Measurements from ENCODE around the gene PTPRH. TPM values are rescaled to one million over a fixed set of nuclear protein-coding genes. Genes with fewer than 3 reads are reported as not detected.
"Not testable (repeated sequence)": the region's sequence is repeated elsewhere in the genome, so short reads cannot be mapped to it uniquely, and the experiment has no call there.

Gene PTPRH
- total RNA-seq, 2 donors from 2014 or later = not detected

GRCh38 chr19:55223291-55224037 lies 14.2 kb upstream of the PTPRH start:
- Mint-ChIP-seq H3K36me3 (ENCODE audit: low read depth) (peaks cover 26% of the 10 kb centered on the region), H3K27ac (no peak overlapping the region), H3K4me1 (peaks cover 5% of the 10 kb centered on the region), H3K27me3 (no peaks in the 10 kb centered on the region), H3K9me3 (no peaks in the 10 kb centered on the region), H3K4me3 (no peak overlapping the region)
- peak; percentile 10 for ATAC-seq (replicated peaks)

- Mint-ChIP-seq H3K27me3 (peaks cover 8% of the 10 kb centered on the region), H3K36me3 (ENCODE audit: low read depth) (peaks cover 4% of the 10 kb centered on the region), H3K9me3 (peaks cover 3% of the 10 kb centered on the region), H3K4me1 (peaks cover 15% of the 10 kb centered on the region), H3K4me3 (no peak overlapping the region), H3K27ac (no peak overlapping the region)
- ATAC-seq (replicated peaks) = no peak
Measured at GRCh38 chr19:55220525-55220924, 11.2 kb upstream of the PTPRH start.

GRCh38 chr19:55216461-55217198 lies 7.3 kb upstream of the PTPRH start:
- Mint-ChIP-seq H3K4me3 (peak overlapping the region; percentile 48), H3K27me3 (peaks cover 10% of the 10 kb centered on the region), H3K9me3 (peaks cover 4% of the 10 kb centered on the region), H3K27ac (peak overlapping the region; percentile 15), H3K36me3 (ENCODE audit: low read depth) (no peaks in the 10 kb centered on the region), H3K4me1 (peaks cover 13% of the 10 kb centered on the region)
- peak; percentile 83 for ATAC-seq (replicated peaks)

- ATAC-seq (replicated peaks) = no peak
- Mint-ChIP-seq H3K27ac (no peak overlapping the region), H3K9me3 (peaks cover 4% of the 10 kb centered on the region), H3K27me3 (peaks cover 18% of the 10 kb centered on the region), H3K4me3 (no peak overlapping the region), H3K36me3 (ENCODE audit: low read depth) (no peaks in the 10 kb centered on the region), H3K4me1 (peaks cover 13% of the 10 kb centered on the region)
Measured at GRCh38 chr19:55213547-55213946, 4.2 kb upstream of the PTPRH start.

- H3K36me3 Mint-ChIP-seq (ENCODE audit: low read depth) = no peaks in the 10 kb centered on the region
- no peak overlapping the region for H3K27ac Mint-ChIP-seq
- peaks cover 4% of the 10 kb centered on the region for H3K9me3 Mint-ChIP-seq
- peak; percentile 71 for ATAC-seq (replicated peaks)
- H3K27me3 Mint-ChIP-seq = peaks cover 18% of the 10 kb centered on the region
- no peak overlapping the region for H3K4me3 Mint-ChIP-seq
- H3K4me1 Mint-ChIP-seq = peaks cover 13% of the 10 kb centered on the region
Measured at GRCh38 chr19:55212447-55212846, 3.1 kb upstream of the PTPRH start.

- Mint-ChIP-seq H3K4me3 (no peak overlapping the region), H3K4me1 (no peaks in the 10 kb centered on the region), H3K27me3 (peaks cover 14% of the 10 kb centered on the region)
Measured at GRCh38 chr19:55209693-55210472, 582 bp upstream of the PTPRH start.

GRCh38 chr19:55206664-55207500 lies 2.4 kb downstream of the PTPRH start:
- peaks cover 22% of the 10 kb centered on the region for H3K27me3 Mint-ChIP-seq
- no peaks in the 10 kb centered on the region for H3K4me1 Mint-ChIP-seq
- peak; percentile 62 for ATAC-seq (replicated peaks)
- no peaks in the 10 kb centered on the region for H3K9me3 Mint-ChIP-seq
- H3K27ac Mint-ChIP-seq = no peak overlapping the region
- H3K4me3 Mint-ChIP-seq = no peak overlapping the region
- no peaks in the 10 kb centered on the region for H3K36me3 Mint-ChIP-seq (ENCODE audit: low read depth)

More at GRCh38 chr19:55209693-55210472, 582 bp upstream of the PTPRH start:
- Mint-ChIP-seq H3K36me3 (ENCODE audit: low read depth) (no peaks in the 10 kb centered on the region), H3K27ac (no peak overlapping the region), H3K9me3 (no peaks in the 10 kb centered on the region)
- no peak for ATAC-seq (replicated peaks)

GRCh38 chr19:55202199-55202598 lies 7.1 kb downstream of the PTPRH start:
- not testable (repeated sequence) for H3K4me3 Mint-ChIP-seq; H3K27ac Mint-ChIP-seq; H3K9me3 Mint-ChIP-seq; H3K4me1 Mint-ChIP-seq; H3K36me3 Mint-ChIP-seq (ENCODE audit: low read depth); ATAC-seq (replicated peaks)
- peaks cover 32% of the 10 kb centered on the region for H3K27me3 Mint-ChIP-seq

GRCh38 chr19:55199620-55200204 lies 9.6 kb downstream of the PTPRH start:
- Mint-ChIP-seq H3K4me1 (no peaks in the 10 kb centered on the region), H3K9me3 (no peaks in the 10 kb centered on the region), H3K27me3 (peaks cover 27% of the 10 kb centered on the region), H3K36me3 (ENCODE audit: low read depth) (no peaks in the 10 kb centered on the region), H3K4me3 (no peak overlapping the region), H3K27ac (no peak overlapping the region)
- no peak for ATAC-seq (replicated peaks)

- H3K27ac Mint-ChIP-seq = no peak overlapping the region
- peaks cover 24% of the 10 kb centered on the region for H3K27me3 Mint-ChIP-seq
- no peak for ATAC-seq (replicated peaks)
- H3K4me3 Mint-ChIP-seq = no peak overlapping the region
- no peaks in the 10 kb centered on the region for H3K9me3 Mint-ChIP-seq
- no peaks in the 10 kb centered on the region for H3K36me3 Mint-ChIP-seq (ENCODE audit: low read depth)
- no peaks in the 10 kb centered on the region for H3K4me1 Mint-ChIP-seq
Measured at GRCh38 chr19:55198651-55199050, 10.7 kb downstream of the PTPRH start.

GRCh38 chr19:55197528-55197927 lies 11.8 kb downstream of the PTPRH start:
- H3K27me3 Mint-ChIP-seq = peaks cover 20% of the 10 kb centered on the region
- no peaks in the 10 kb centered on the region for H3K9me3 Mint-ChIP-seq
- ATAC-seq (replicated peaks) = no peak
- H3K36me3 Mint-ChIP-seq (ENCODE audit: low read depth) = no peaks in the 10 kb centered on the region
- H3K4me1 Mint-ChIP-seq = no peaks in the 10 kb centered on the region
- H3K4me3 Mint-ChIP-seq = no peak overlapping the region
- no peak overlapping the region for H3K27ac Mint-ChIP-seq

- H3K9me3 Mint-ChIP-seq = no peaks in the 10 kb centered on the region
Measured at GRCh38 chr19:55196803-55197202, 12.5 kb downstream of the PTPRH start.

GRCh38 chr19:55193481-55193880 lies 15.8 kb downstream of the PTPRH start:
- H3K4me3 Mint-ChIP-seq = no peak overlapping the region
- H3K27me3 Mint-ChIP-seq = peaks cover 8% of the 10 kb centered on the region
- ATAC-seq (replicated peaks) = no peak
- no peaks in the 10 kb centered on the region for H3K36me3 Mint-ChIP-seq (ENCODE audit: low read depth)
- H3K4me1 Mint-ChIP-seq = peaks cover 4% of the 10 kb centered on the region
- no peaks in the 10 kb centered on the region for H3K9me3 Mint-ChIP-seq
- H3K27ac Mint-ChIP-seq = no peak overlapping the region

More at GRCh38 chr19:55196803-55197202, 12.5 kb downstream of the PTPRH start:
- no peak for ATAC-seq (replicated peaks)
- Mint-ChIP-seq H3K4me3 (no peak overlapping the region), H3K36me3 (ENCODE audit: low read depth) (no peaks in the 10 kb centered on the region), H3K4me1 (no peaks in the 10 kb centered on the region), H3K27ac (no peak overlapping the region), H3K27me3 (peaks cover 21% of the 10 kb centered on the region)
